Right lobe of liver (tissue), 4 donors: ENCODE data around the gene FEN1.

Source experiments
- POLR2A ChIP-seq: fragments of 450-650 bp; IDR thresholded peaks from one replicate; pipeline ENCODE4 v1.6.1; 2017; ENCODE audit warnings: antibody characterized with exemption, mild to moderate bottlenecking
- TF ChIP-seq, protein P1 (sequence below), 4 donors: fragments of 200-600 bp in 3 of 4; fragments of 450-650 bp in 1 of 4; IDR thresholded peaks; one replicate each; pipeline versions ENCODE4 v1.5.1 to v1.8.0; 2016 to 2022; ENCODE audit warnings: antibody characterized with exemption in 4 of 4, mild to moderate bottlenecking in 2 of 4
- donor health status: DM: no; HTN: no; CAD: no.
- donor health status: DM: no; HTN: no; CAD: no.
- donor health status: DM: no; HTN: yes; CAD: no.

- TF ChIP-seq, protein P1, sequence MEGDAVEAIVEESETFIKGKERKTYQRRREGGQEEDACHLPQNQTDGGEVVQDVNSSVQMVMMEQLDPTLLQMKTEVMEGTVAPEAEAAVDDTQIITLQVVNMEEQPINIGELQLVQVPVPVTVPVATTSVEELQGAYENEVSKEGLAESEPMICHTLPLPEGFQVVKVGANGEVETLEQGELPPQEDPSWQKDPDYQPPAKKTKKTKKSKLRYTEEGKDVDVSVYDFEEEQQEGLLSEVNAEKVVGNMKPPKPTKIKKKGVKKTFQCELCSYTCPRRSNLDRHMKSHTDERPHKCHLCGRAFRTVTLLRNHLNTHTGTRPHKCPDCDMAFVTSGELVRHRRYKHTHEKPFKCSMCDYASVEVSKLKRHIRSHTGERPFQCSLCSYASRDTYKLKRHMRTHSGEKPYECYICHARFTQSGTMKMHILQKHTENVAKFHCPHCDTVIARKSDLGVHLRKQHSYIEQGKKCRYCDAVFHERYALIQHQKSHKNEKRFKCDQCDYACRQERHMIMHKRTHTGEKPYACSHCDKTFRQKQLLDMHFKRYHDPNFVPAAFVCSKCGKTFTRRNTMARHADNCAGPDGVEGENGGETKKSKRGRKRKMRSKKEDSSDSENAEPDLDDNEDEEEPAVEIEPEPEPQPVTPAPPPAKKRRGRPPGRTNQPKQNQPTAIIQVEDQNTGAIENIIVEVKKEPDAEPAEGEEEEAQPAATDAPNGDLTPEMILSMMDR (IDR thresholded peaks at IDR 0.05), result no peak
- no peak for TF ChIP-seq POLR2A
Observed at GRCh38 chr11:61806785-61807184, 14.1 kb downstream of the FEN1 start.
